HCT116 (cell line): Measurements from ENCODE around the gene KLK6.

ENCODE experiments used
- CTCF ChIP-seq, 3 experiments: fragments of 200-600 bp in 1 of 3; sonication (generic) in 1 of 3; IDR thresholded peaks in 2 of 3; conservative IDR thresholded peaks in 1 of 3; 2 replicates each; pipeline ENCODE4 v1.5.1; 2012 to 2017; ENCODE audit warnings: low read depth in 2 of 3, low read length in 2 of 3, antibody characterized with exemption in 1 of 3, borderline replicate concordance in 1 of 3, control low read depth in 1 of 3, mild to moderate bottlenecking in 1 of 3, mixed read lengths in 1 of 3, mixed run types in 1 of 3, moderate library complexity in 1 of 3; ENCODE audit not compliant: insufficient read depth in 1 of 3
- MAX ChIP-seq: IDR thresholded peaks from 2 replicates; pipeline ENCODE4 v1.6.1; 2012
- POLR2AphosphoS5 ChIP-seq: IDR thresholded peaks from 2 replicates; pipeline ENCODE4 v1.6.1; 2011; ENCODE audit warnings: mild to moderate bottlenecking, low read depth, low read length, moderate library complexity
- TF ChIP-seq, protein P1 (sequence below): IDR thresholded peaks from 2 replicates; pipeline ENCODE4 v1.6.1; 2012

DNA sequence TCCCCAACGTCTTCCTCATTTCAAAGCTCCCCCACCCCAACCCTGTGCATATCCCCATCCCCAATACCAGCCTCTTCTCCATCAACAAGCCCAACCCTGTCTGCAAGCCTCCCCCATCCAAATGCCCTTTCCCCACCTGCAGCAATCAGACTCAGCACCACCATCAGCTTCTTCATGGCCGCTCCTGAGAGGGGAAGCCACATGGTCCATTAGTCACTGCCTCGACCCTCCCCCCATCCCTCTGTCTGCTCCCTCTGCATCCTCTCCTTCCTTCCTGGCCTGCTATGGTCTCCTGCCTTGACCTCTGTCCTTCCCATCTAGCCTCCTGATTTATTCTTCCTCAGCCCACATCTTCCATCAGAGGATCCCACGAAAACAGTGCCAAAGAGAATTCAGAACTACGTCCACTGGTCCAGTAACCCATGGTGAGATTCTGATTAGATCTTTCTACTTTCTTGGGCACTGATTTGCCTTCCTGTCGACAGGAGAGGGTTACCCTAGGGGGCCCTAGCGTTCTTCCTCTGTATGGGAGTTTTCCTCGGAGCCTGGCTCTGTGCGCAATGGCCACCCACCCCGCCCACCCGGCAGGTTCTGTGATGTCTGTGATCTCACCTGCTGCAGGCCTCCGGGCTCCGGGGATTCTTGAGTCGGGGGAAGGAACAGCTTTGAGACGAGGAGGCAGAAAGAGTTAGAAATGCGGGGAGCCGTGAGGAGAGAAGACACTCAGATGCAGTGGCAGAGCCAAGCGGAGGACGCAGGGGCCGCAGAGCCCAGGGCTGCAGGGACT, 1.3 kb downstream of the KLK6 start:
- TF ChIP-seq CTCF (IDR thresholded peaks at IDR 0.05 in 2 of 3, conservative IDR thresholded peaks at IDR 0.05 in 1 of 3; ENCODE audit: borderline replicate concordance in 1 of 3, insufficient read depth in 1 of 3, low read depth in 2 of 3, low read length in 2 of 3): peak in 1 of 3 experiments; percentile 8; a peak in 1 of 6 replicates
- TF ChIP-seq POLR2AphosphoS5: no peak; the same call in 1 of the 2 replicates
- TF ChIP-seq MAX: no peak
- TF ChIP-seq, protein P1, sequence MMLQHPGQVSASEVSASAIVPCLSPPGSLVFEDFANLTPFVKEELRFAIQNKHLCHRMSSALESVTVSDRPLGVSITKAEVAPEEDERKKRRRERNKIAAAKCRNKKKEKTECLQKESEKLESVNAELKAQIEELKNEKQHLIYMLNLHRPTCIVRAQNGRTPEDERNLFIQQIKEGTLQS: no peak
